Glomerular endothelial cell (primary cell): Measurements from ENCODE around the gene SPAG16. TPM values are rescaled to one million over a fixed set of nuclear protein-coding genes. Genes with fewer than 3 reads are reported as not detected.
"Not testable (repeated sequence)": the region's sequence is repeated elsewhere in the genome, so short reads cannot be mapped to it uniquely, and the experiment has no call there.

Experiments used
- DNase-seq: peaks from one replicate; pipeline ENCODE4 v3.0.0-alpha.2; 2011; ENCODE audit warnings: low read depth, low spot score; ENCODE audit errors: extremely low read depth
- total RNA-seq: library from RNA; depleted of rRNA; stranded (reverse); fragments of >200 nt; gene quantifications from 2 replicates; pipeline ENCODE4 v1.2.3, GENCODE V29; 2015

The SPAG16 gene
- total RNA-seq, 1 donor from 2014 or later, result 13.8 TPM

GRCh38 chr2:213407027-213407426 lies 122.8 kb downstream of the SPAG16 start:
- not testable (repeated sequence) for DNase-seq

GRCh38 chr2:213408426-213409070 lies 124.3 kb downstream of the SPAG16 start:
- DNase-seq, result not testable (repeated sequence)

- DNase-seq, result not testable (repeated sequence)
Measured at GRCh38 chr2:213410687-213411086, 126.4 kb downstream of the SPAG16 start.

GRCh38 chr2:213411582-213412289 lies 127.5 kb downstream of the SPAG16 start:
- no peak for DNase-seq

GRCh38 chr2:213415093-213415492 lies 130.8 kb downstream of the SPAG16 start:
- DNase-seq, result no peak

- DNase-seq, result no peak
Measured at GRCh38 chr2:213416832-213417231, 132.6 kb downstream of the SPAG16 start.

- no peak for DNase-seq
Measured at GRCh38 chr2:213419980-213420379, 135.7 kb downstream of the SPAG16 start.

- DNase-seq, result no peak
Measured at GRCh38 chr2:213420828-213421385, 136.6 kb downstream of the SPAG16 start.

GRCh38 chr2:213422211-213422610 lies 137.9 kb downstream of the SPAG16 start:
- no peak for DNase-seq

- no peak for DNase-seq
Measured at GRCh38 chr2:213425618-213426017, 141.4 kb downstream of the SPAG16 start.

- no peak for DNase-seq
Measured at GRCh38 chr2:213429516-213429915, 145.3 kb downstream of the SPAG16 start.

- DNase-seq, result no peak
Measured at GRCh38 chr2:213443921-213444320, 159.7 kb downstream of the SPAG16 start.

- DNase-seq, result no peak
Measured at GRCh38 chr2:213451542-213452239, 167.4 kb downstream of the SPAG16 start.

- DNase-seq, result no peak
Measured at GRCh38 chr2:213455316-213456008, 171.2 kb downstream of the SPAG16 start.

- DNase-seq, result no peak
Measured at GRCh38 chr2:213475433-213475832, 191.2 kb downstream of the SPAG16 start.

GRCh38 chr2:213476641-213477040 lies 192.4 kb downstream of the SPAG16 start:
- no peak for DNase-seq

- DNase-seq, result no peak
Measured at GRCh38 chr2:213490087-213490486, 205.8 kb downstream of the SPAG16 start.

- DNase-seq, result no peak
Measured at GRCh38 chr2:213491376-213491775, 207.1 kb downstream of the SPAG16 start.

GRCh38 chr2:213496226-213496625 lies 212.0 kb downstream of the SPAG16 start:
- no peak for DNase-seq

- DNase-seq, result no peak
Measured at GRCh38 chr2:213500881-213501280, 216.6 kb downstream of the SPAG16 start.

- no peak for DNase-seq
Measured at GRCh38 chr2:213524164-213524563, 239.9 kb downstream of the SPAG16 start.
